Heart right ventricle (tissue), 16 donors: ENCODE results near the gene PDE1A. TPM values are rescaled to one million over a fixed set of nuclear protein-coding genes. Genes with fewer than 3 reads are reported as not detected.

Experiments
- ATAC-seq, 8 donors: fragments of 200-7000 bp; cut with Tn5 transposase; one replicate each; pipeline ENCODE4 v1.9.1; 2020; ENCODE audit warnings: mild to moderate bottlenecking in 8 of 8, moderate library complexity in 8 of 8, moderate number of reproducible peaks in 1 of 8
- DNase-seq, 2 donors: peaks; one replicate each; pipeline ENCODE4 v3.0.0-alpha.2; 2020
- H3K27ac ChIP-seq, 10 donors: fragments of 200-600 bp; sonication (generic) in 2 of 10; one replicate each; pipeline versions ENCODE4 v1.5.0 to v1.8.0; 2020 to 2022; ENCODE audit warnings: mild to moderate bottlenecking in 3 of 10
- H3K27me3 ChIP-seq, 7 donors: fragments of 200-600 bp; one replicate each; pipeline ENCODE4 v1.8.0; 2021 to 2022; ENCODE audit warnings: mild to moderate bottlenecking in 2 of 7
- H3K36me3 ChIP-seq, 9 donors: fragments of 200-600 bp; sonication (generic) in 1 of 9; one replicate each; pipeline versions ENCODE4 v1.5.0 to v1.8.0; 2020 to 2022; ENCODE audit warnings: mild to moderate bottlenecking in 2 of 9
- H3K4me1 ChIP-seq, 9 donors: fragments of 200-600 bp; sonication (generic) in 1 of 9; one replicate each; pipeline versions ENCODE4 v1.5.0 to v1.8.0; 2020 to 2022; ENCODE audit warnings: mild to moderate bottlenecking in 4 of 9
- H3K4me3 ChIP-seq, 10 donors: fragments of 200-600 bp; sonication (generic) in 2 of 10; one replicate each; pipeline versions ENCODE4 v1.5.0 to v1.8.0; 2020 to 2022; ENCODE audit warnings: mild to moderate bottlenecking in 7 of 10, moderate library complexity in 2 of 10
- H3K9me3 ChIP-seq, 11 donors: fragments of 200-600 bp in 10 of 11; sonication (generic) in 2 of 11; one replicate each; pipeline versions ENCODE4 v1.5.0 to v1.8.0; 2013 to 2022; ENCODE audit warnings: mild to moderate bottlenecking in 2 of 11, control low read depth in 1 of 11, moderate library complexity in 1 of 11
- WGBS, 2 donors: extraction: QIAGEN DNeasy Blood & Tissue Kit; methylation state at CpG; one replicate each; pipeline ENCODE4 v1.1.7; 2013; ENCODE audit warnings: inconsistent platforms in 1 of 2; 5-methylcytosine and 5-hydroxymethylcytosine counted together
- intact Hi-C, 10 donors: fragments of 100-400 bp; cut with DNase I; formaldehyde crosslinking; loops; one replicate each; pipeline versions ENCODE4 v1.11.1 to v1.14.2; 2022
- polyA plus RNA-seq, 2 donors: library from polyadenylated mRNA; stranded (reverse); fragments of 200-250 nt; gene quantifications; one replicate each; pipeline ENCODE4 v1.2.3, GENCODE V29; 2013
- total RNA-seq, 10 donors: library from RNA; stranded (reverse); fragmentation: NEBNext Ultra II Directional in 3 of 10; extraction: Animal tissue kit (Norgen Biotek cat#: 25700) in 3 of 10; gene quantifications; one replicate each; pipeline versions ENCODE4 v1.2.1 to v1.2.4, GENCODE V29; 2021 to 2023
- TF ChIP-seq, protein P1 (sequence below), 9 donors: fragments of 200-600 bp; sonication (generic) in 2 of 9; IDR thresholded peaks; one replicate each; pipeline versions ENCODE4 v1.5.0 to v1.8.0; 2021 to 2022; ENCODE audit warnings: antibody characterized with exemption in 9 of 9, mild to moderate bottlenecking in 5 of 9, moderate library complexity in 1 of 9
- donor health status: Arrhythmogenic right ventricular cardiomyopathy.
- donor health status: ischemic (EF 13 %, LVEDD 7.1; RV severe dilation, severe dysfunction).
- donor health status: healthy with polysubstance abuse.
- donor health status: DM: no; HTN: yes; CAD: no.
- donor health status: DM: no; HTN: no; CAD: no.
- donor health status: ischemic (EF 25% LVEDD 6.9; RV normal size, moderate dysfunction).
- donor health status: ischemic (EF 25% LVEDD 5.7; RV mildly dilated, moderate dysfunction).
- donor health status: healthy.
- donor health status: DM: yes; HTN: yes; CAD: no.
- donor health status: Ischemic cardiomyopathy.
- donor health status: ischemic (EF 35%, LVEDD 5.7; RV mildly dilated, moderate dysfunction).
- donor health status: nonischemic (EF 11% LVEDD 7.7; RV severe dilation, severe dysfunction).
- donor health status: DM: yes; HTN: yes; CAD: no.
- donor health status: PGD.
- donor health status: ischemic (EF 29% LVEDD 5.4; RV normal size, mild dysfunction).
- donor health status: nonischemic (EF 23%, LVEDD 6.1; RV moderate dilation, normal function).

PDE1A gene
- total and polyA plus RNA-seq, 12 donors: 3.6 to 66.7 (median 14.8) TPM

DNA sequence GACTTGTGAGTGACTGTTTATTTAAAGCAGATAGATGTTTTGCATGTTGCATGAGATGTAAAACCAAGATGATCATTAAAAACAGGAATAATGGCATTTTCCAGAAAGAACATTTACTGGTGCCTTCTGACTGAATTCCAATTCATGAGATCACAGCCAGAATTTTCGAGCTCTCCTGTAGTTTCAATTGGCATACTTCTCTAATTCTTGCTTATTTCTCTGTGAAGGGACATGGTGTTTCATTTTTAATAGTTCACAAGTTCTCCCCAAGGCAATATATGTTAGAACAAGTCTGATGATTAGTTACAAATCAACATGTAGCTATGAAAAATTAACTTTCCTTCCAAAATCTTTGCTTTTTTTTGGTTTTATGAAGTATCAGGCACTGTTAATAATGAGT lies 105.7 kb downstream of the PDE1A start:
- TF ChIP-seq, protein P1, sequence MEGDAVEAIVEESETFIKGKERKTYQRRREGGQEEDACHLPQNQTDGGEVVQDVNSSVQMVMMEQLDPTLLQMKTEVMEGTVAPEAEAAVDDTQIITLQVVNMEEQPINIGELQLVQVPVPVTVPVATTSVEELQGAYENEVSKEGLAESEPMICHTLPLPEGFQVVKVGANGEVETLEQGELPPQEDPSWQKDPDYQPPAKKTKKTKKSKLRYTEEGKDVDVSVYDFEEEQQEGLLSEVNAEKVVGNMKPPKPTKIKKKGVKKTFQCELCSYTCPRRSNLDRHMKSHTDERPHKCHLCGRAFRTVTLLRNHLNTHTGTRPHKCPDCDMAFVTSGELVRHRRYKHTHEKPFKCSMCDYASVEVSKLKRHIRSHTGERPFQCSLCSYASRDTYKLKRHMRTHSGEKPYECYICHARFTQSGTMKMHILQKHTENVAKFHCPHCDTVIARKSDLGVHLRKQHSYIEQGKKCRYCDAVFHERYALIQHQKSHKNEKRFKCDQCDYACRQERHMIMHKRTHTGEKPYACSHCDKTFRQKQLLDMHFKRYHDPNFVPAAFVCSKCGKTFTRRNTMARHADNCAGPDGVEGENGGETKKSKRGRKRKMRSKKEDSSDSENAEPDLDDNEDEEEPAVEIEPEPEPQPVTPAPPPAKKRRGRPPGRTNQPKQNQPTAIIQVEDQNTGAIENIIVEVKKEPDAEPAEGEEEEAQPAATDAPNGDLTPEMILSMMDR (IDR thresholded peaks at IDR 0.05): no peak
- peaks cover 0 to 46% (median 15%) of the 10 kb centered on the region in 9 donors for H3K4me1 ChIP-seq
- H3K27me3 ChIP-seq: no peaks in the 10 kb centered on the region
- WGBS, 2 donors: 50 to 54% methylated on average over 1 of the region's 1 CpG
- ATAC-seq (peak in 1 of 8 donors; percentile 52), DNase-seq (no peak)
- no peak overlapping the region for H3K4me3 ChIP-seq
- peaks cover 0 to 7% (median 0%) of the 10 kb centered on the region in 11 donors for H3K9me3 ChIP-seq
- intact Hi-C loops: no loop called here
- H3K36me3 ChIP-seq: no peaks in the 10 kb centered on the region
- no peak overlapping the region for H3K27ac ChIP-seq

DNA sequence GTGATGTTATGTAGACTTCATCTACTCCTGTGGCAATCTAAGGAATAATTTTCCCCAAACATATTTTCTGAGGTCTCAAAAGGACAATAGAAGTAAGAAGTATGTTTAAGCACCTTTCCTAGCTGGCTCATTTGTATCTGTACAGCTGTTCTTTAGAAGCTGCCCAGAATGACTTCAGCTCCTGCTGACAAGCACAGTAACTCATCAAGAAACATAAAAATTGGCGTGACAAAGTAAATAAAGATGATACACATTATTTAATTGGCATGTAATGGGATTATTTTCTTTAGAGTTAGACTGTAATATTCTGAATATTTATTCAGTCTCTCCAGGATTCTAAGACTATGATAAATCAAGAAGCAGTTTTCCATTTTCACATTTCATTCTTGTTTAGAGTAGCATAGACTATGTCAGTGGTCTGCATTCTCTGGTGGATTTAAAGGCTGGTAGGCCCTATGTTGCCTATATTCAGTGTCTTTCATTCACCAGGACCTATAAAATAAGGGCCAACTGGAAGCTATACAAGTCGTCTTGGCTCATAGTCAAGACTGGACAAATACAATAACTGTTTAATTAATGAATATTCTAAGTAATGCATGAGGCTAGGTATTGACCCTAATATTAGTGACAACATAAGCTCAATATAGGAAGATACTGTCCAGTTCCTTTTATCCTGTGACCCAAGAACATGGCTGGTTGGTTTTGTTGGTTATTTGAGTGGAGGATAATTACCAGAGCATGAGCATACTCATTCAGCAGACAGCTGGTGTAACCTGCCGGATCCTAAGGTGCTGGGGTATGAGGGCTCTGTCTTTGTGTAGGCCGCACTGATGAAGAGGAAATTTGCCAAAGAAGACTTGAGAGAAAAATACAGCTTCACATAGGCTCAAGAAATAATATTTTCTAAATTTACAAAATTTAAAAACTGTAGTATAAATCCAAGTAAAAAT lies 107.0 kb downstream of the PDE1A start:
- H3K36me3 ChIP-seq: no peaks in the 10 kb centered on the region
- TF ChIP-seq, protein P1 (IDR thresholded peaks at IDR 0.05): no peak
- DNase-seq: no peak
- no peak overlapping the region for H3K4me3 ChIP-seq
- H3K4me1 ChIP-seq: peaks cover 0 to 52% (median 15%) of the 10 kb centered on the region in 9 donors
- H3K27ac ChIP-seq: peak overlapping the region in 2 of 10 donors; percentile 1 to 29
- peaks cover 0 to 7% (median 0%) of the 10 kb centered on the region in 11 donors for H3K9me3 ChIP-seq
- WGBS, 2 donors: 85 to 89% methylated on average over 4 of the region's 4 CpGs
- intact Hi-C loops: no loop called here
- H3K27me3 ChIP-seq: no peaks in the 10 kb centered on the region
- no peak for ATAC-seq

DNA sequence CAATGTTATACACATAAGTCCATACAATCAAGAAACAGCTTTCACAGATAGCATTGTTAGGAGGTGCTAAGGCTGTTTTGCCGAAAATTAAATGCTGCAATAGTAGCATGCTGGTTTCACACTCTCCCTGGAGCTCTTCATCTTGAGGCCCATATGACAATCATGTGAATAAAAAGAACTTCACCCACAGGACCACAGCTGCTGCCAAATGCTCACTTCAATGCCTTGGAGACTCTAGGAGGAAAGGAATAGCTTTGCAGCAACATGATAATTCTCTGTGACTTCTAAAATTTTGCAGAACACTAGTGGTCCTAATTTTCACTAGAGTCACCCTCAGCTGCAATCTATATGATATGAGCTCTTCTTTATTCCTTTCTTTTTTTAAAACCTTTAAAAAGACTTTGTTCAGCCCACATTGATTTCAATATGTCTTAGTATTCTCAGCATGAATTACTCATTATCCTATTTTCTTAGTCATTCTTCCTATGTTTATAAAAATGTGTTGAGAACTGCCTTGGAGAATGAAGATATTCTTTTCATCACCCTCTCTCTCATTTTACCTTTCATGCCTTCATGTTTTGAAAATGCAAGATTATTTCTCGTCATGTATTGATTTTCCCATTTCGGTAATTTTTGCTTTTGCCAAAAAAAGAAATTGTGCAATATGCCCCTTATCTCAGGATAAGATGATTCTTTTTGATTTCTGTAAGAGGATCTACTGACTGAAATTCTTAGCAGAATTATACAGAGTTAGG lies 108.2 kb downstream of the PDE1A start:
- Histone ChIP-seq H3K4me3 (no peak overlapping the region), H3K9me3 (peaks cover 0 to 7% (median 0%) of the 10 kb centered on the region in 11 donors), H3K4me1 (peaks cover 0 to 44% (median 15%) of the 10 kb centered on the region in 9 donors), H3K27ac (no peak overlapping the region), H3K36me3 (no peaks in the 10 kb centered on the region), H3K27me3 (no peaks in the 10 kb centered on the region)
- DNase-seq (no peak), ATAC-seq (peak in 2 of 8 donors; percentile 35 to 58)
- intact Hi-C loops: no loop called here
- WGBS, 2 donors: 71 to 75% methylated on average over 3 of the region's 3 CpGs
- TF ChIP-seq, protein P1 (IDR thresholded peaks at IDR 0.05): no peak

DNA sequence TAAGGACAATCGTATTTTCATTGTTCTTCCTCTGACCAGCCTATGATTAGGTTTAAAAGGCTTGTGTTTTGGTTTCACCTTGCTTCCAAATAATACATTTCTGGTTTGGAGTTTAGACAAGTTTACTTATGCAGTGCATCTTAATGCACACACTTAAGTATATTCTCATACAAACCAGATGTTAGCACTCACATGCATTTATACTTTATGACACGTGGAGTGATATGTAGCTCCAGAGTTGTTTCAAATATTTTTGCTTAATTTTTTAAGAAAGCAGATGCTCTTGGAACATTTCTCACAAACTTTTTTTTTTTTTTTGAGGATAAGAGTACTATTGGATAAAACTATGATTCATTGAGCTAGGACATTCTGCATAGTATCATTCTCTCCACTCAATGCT lies 109.9 kb downstream of the PDE1A start:
- 58 to 78% methylated on average over 2 of the region's 2 CpGs for WGBS, 2 donors
- H3K4me3 ChIP-seq: no peak overlapping the region
- no peak for DNase-seq
- no peak for ATAC-seq
- no peaks in the 10 kb centered on the region for H3K27me3 ChIP-seq
- intact Hi-C loops: no loop called here
- no peaks in the 10 kb centered on the region for H3K36me3 ChIP-seq
- no peak overlapping the region for H3K27ac ChIP-seq
- no peaks in the 10 kb centered on the region for H3K9me3 ChIP-seq
- peaks cover 0 to 44% (median 15%) of the 10 kb centered on the region in 9 donors for H3K4me1 ChIP-seq
- TF ChIP-seq, protein P1 (IDR thresholded peaks at IDR 0.05): no peak
